GM12864 (cell line): ENCODE data around the gene SLC12A2.

ENCODE experiments used
- DNase-seq: peaks from one replicate; pipeline ENCODE4 v3.0.0-alpha.2; 2011; ENCODE audit warnings: low read depth
- H3K4me3 ChIP-seq: 2 replicates; pipeline ENCODE4 v1.5.1; 2011; ENCODE audit warnings: mild to moderate bottlenecking, low read depth, low read length, control low read depth
- CTCF ChIP-seq: IDR thresholded peaks from 2 replicates; pipeline ENCODE4 v1.5.1; 2011; ENCODE audit warnings: low read depth, mild to moderate bottlenecking, moderate library complexity, low read length, control low read depth, inconsistent platforms; ENCODE audit errors: missing control alignments

SLC12A2 gene

GRCh38 chr5:128228521-128228920 lies 145.0 kb downstream of the SLC12A2 start:
- no peak for TF ChIP-seq CTCF
- no peak for DNase-seq
- no peak overlapping the region for H3K4me3 ChIP-seq

- DNase-seq: no peak
- no peak overlapping the region for H3K4me3 ChIP-seq
- no peak for TF ChIP-seq CTCF
These were observed 151.5 kb downstream of the SLC12A2 start for GRCh38 chr5:128234928-128235641.

GRCh38 chr5:128236334-128236733 lies 152.8 kb downstream of the SLC12A2 start:
- no peak for DNase-seq
- no peak for TF ChIP-seq CTCF
- no peak overlapping the region for H3K4me3 ChIP-seq

GRCh38 chr5:128237000-128237399 lies 153.4 kb downstream of the SLC12A2 start:
- DNase-seq: no peak
- no peak overlapping the region for H3K4me3 ChIP-seq
- no peak for TF ChIP-seq CTCF

- no peak overlapping the region for H3K4me3 ChIP-seq
- no peak for DNase-seq
- no peak for TF ChIP-seq CTCF
These were observed 154.0 kb downstream of the SLC12A2 start for GRCh38 chr5:128237546-128237945.
